Neural progenitor cell (in vitro differentiated cells): Measurements from ENCODE around the gene ACLY. TPM values are rescaled to one million over a fixed set of nuclear protein-coding genes. Genes with fewer than 3 reads are reported as not detected.

Experiments
- DNase-seq: peaks from one replicate; pipeline ENCODE4 v3.0.0-alpha.2; 2016; ENCODE audit warnings: low spot score
- H2AFZ ChIP-seq: fragments of 200-600 bp; sonication (generic); replicated peaks from 2 replicates; pipeline ENCODE4 v1.6.1; 2016; ENCODE audit warnings: antibody characterized with exemption
- H3F3A ChIP-seq: fragments of 200-600 bp; sonication (generic); 2 replicates; pipeline ENCODE4 v1.6.1; 2016; ENCODE audit warnings: antibody characterized with exemption, low read depth
- H3K27ac ChIP-seq: fragments of 200-600 bp; sonication (generic); 2 replicates; pipeline ENCODE4 v1.5.1; 2016; ENCODE audit warnings: mild to moderate bottlenecking
- H3K27me3 ChIP-seq: fragments of 200-600 bp; sonication (generic); 2 replicates; pipeline ENCODE4 v1.6.1; 2016; ENCODE audit warnings: mild to moderate bottlenecking, moderate library complexity
- H3K36me3 ChIP-seq: fragments of 200-600 bp; sonication (generic); 2 replicates; pipeline ENCODE4 v1.5.1; 2016
- H3K4me1 ChIP-seq: fragments of 200-600 bp; sonication (generic); 2 replicates; pipeline ENCODE4 v1.6.1; 2016; ENCODE audit warnings: mixed run types
- H3K4me2 ChIP-seq: fragments of 200-600 bp; sonication (generic); 2 replicates; pipeline ENCODE4 v1.6.1; 2016
- H3K4me3 ChIP-seq: fragments of 200-600 bp; sonication (generic); 2 replicates; pipeline ENCODE4 v1.5.1; 2016
- H3K79me2 ChIP-seq: fragments of 200-600 bp; sonication (generic); 2 replicates; pipeline ENCODE4 v1.6.1; 2016; ENCODE audit warnings: low read depth
- H3K9ac ChIP-seq: fragments of 200-600 bp; sonication (generic); 2 replicates; pipeline ENCODE4 v1.6.1; 2016
- H3K9me3 ChIP-seq: fragments of 200-600 bp; sonication (generic); 2 replicates; pipeline ENCODE4 v1.5.1; 2016; ENCODE audit warnings: low read depth
- H4K20me1 ChIP-seq: fragments of 200-600 bp; sonication (generic); 2 replicates; pipeline ENCODE4 v1.6.1; 2016; ENCODE audit warnings: low read depth
- H3K27ac Mint-ChIP-seq: 3 replicates; pipeline ENCODE4 v1.8.0; 2021; ENCODE audit warnings: mixed read lengths
- H3K27me3 Mint-ChIP-seq: 2 replicates; pipeline ENCODE4 v1.8.0; 2022; ENCODE audit warnings: low read depth, mild to moderate bottlenecking, inconsistent platforms, moderate library complexity, mixed read lengths; ENCODE audit not compliant: insufficient read depth
- H3K36me3 Mint-ChIP-seq: 3 replicates; pipeline ENCODE4 v1.8.0; 2021; ENCODE audit warnings: mixed read lengths
- H3K4me1 Mint-ChIP-seq: 3 replicates; pipeline ENCODE4 v1.8.0; 2021; ENCODE audit warnings: mixed read lengths
- H3K4me3 Mint-ChIP-seq: 3 replicates; pipeline ENCODE4 v1.8.0; 2021; ENCODE audit warnings: mild to moderate bottlenecking, moderate library complexity, mixed read lengths
- H3K9me3 Mint-ChIP-seq: 3 replicates; pipeline ENCODE4 v1.8.0; 2020; ENCODE audit warnings: mixed read lengths
- EZH2 ChIP-seq: fragments of 200-600 bp; sonication (generic); IDR thresholded peaks from 2 replicates; pipeline ENCODE4 v1.6.1; 2017; ENCODE audit warnings: antibody characterized with exemption, mild to moderate bottlenecking, moderate library complexity
- EZH2phosphoT487 ChIP-seq: fragments of 200-600 bp; sonication (generic); IDR thresholded peaks from 2 replicates; pipeline ENCODE4 v1.6.1; 2017; ENCODE audit warnings: antibody characterized with exemption
- total RNA-seq: library from RNA; depleted of rRNA; stranded (reverse); fragments of >200 nt; gene quantifications from 2 replicates; pipeline ENCODE4 v1.2.3, GENCODE V29; 2015; ENCODE audit warnings: low replicate concordance
- TF ChIP-seq, protein P1 (sequence below): fragments of 200-600 bp; sonication (generic); IDR thresholded peaks from 2 replicates; pipeline ENCODE4 v1.5.1; 2017; ENCODE audit warnings: antibody characterized with exemption, mild to moderate bottlenecking

Gene ACLY
- total RNA-seq, 1 donor from 2014 or later = 221 TPM

- DNase-seq = no peak
- Histone ChIP-seq H3K27me3 (no peaks in the 10 kb centered on the region), H3K27ac (no peak overlapping the region), H4K20me1 (peaks cover 8% of the 10 kb centered on the region), H3K36me3 (peaks cover 6% of the 10 kb centered on the region), H3K9ac (no peak overlapping the region), H3F3A (peaks cover 5% of the 10 kb centered on the region), H3K4me1 (no peaks in the 10 kb centered on the region), H3K4me3 (no peak overlapping the region), H3K9me3 (no peaks in the 10 kb centered on the region), H3K79me2 (no peaks in the 10 kb centered on the region), H2AFZ (no peak overlapping the region), H3K4me2 (no peak overlapping the region)
- peaks cover 6% of the 10 kb centered on the region for H3K27me3 Mint-ChIP-seq
- peaks cover 43% of the 10 kb centered on the region for H3K36me3 Mint-ChIP-seq
- no peaks in the 10 kb centered on the region for H3K9me3 Mint-ChIP-seq
- H3K27ac Mint-ChIP-seq = peak overlapping the region; percentile 4
- H3K4me1 Mint-ChIP-seq = peaks cover 10% of the 10 kb centered on the region
- no peak overlapping the region for H3K4me3 Mint-ChIP-seq
- no peak for TF ChIP-seq EZH2
Measured at GRCh38 chr17:41895617-41896016, 23.1 kb downstream of the ACLY start.

DNA sequence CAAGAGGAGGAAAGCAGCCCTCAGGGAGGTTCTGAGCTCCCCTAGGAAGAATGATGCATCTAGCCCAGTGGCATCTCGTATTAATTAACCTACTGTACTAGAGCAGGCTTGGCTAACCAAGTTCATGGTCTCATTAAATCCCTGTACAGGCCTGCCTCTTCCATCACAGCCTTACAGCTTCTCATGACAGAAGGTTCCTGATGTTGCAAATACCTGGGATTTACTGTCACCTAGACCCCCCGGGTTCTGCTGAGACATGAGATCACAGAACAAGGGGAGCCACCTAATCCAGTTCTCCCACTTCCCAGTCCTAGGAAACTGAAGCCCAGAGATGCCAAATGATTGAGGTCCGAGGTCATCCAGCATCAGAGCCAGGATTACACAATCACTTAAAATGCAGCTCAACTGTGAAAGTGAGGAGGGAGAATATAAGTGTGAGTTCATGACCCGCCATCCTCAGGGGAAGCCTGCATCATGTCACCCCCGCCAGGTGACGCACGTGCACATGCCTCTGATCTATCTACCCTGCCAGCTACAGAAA lies 23.9 kb downstream of the ACLY start:
- Mint-ChIP-seq H3K4me3 (no peak overlapping the region), H3K9me3 (no peaks in the 10 kb centered on the region), H3K4me1 (peaks cover 10% of the 10 kb centered on the region), H3K36me3 (peaks cover 45% of the 10 kb centered on the region), H3K27me3 (peaks cover 6% of the 10 kb centered on the region), H3K27ac (no peak overlapping the region)
- Histone ChIP-seq H3K9ac (no peak overlapping the region), H3K4me1 (no peaks in the 10 kb centered on the region), H3K4me2 (no peak overlapping the region), H3K79me2 (peaks cover 2% of the 10 kb centered on the region), H3K4me3 (no peak overlapping the region), H3K36me3 (peaks cover 9% of the 10 kb centered on the region), H3K9me3 (no peaks in the 10 kb centered on the region), H3F3A (peaks cover 6% of the 10 kb centered on the region), H3K27ac (peak overlapping the region; percentile 46), H4K20me1 (peaks cover 8% of the 10 kb centered on the region), H2AFZ (no peak overlapping the region), H3K27me3 (no peaks in the 10 kb centered on the region)
- DNase-seq = no peak
- TF ChIP-seq, protein P1, sequence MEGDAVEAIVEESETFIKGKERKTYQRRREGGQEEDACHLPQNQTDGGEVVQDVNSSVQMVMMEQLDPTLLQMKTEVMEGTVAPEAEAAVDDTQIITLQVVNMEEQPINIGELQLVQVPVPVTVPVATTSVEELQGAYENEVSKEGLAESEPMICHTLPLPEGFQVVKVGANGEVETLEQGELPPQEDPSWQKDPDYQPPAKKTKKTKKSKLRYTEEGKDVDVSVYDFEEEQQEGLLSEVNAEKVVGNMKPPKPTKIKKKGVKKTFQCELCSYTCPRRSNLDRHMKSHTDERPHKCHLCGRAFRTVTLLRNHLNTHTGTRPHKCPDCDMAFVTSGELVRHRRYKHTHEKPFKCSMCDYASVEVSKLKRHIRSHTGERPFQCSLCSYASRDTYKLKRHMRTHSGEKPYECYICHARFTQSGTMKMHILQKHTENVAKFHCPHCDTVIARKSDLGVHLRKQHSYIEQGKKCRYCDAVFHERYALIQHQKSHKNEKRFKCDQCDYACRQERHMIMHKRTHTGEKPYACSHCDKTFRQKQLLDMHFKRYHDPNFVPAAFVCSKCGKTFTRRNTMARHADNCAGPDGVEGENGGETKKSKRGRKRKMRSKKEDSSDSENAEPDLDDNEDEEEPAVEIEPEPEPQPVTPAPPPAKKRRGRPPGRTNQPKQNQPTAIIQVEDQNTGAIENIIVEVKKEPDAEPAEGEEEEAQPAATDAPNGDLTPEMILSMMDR = no peak
- TF ChIP-seq EZH2phosphoT487 (no peak), EZH2 (no peak)

GRCh38 chr17:41893384-41893783 lies 25.4 kb downstream of the ACLY start:
- Histone ChIP-seq H2AFZ (no peak overlapping the region), H3K27me3 (no peaks in the 10 kb centered on the region), H3K27ac (no peak overlapping the region), H3K9ac (no peak overlapping the region), H3F3A (peaks cover 8% of the 10 kb centered on the region), H3K4me1 (no peaks in the 10 kb centered on the region), H3K9me3 (no peaks in the 10 kb centered on the region), H4K20me1 (peaks cover 8% of the 10 kb centered on the region), H3K36me3 (peaks cover 12% of the 10 kb centered on the region), H3K79me2 (peaks cover 6% of the 10 kb centered on the region), H3K4me3 (no peak overlapping the region), H3K4me2 (no peak overlapping the region)
- peaks cover 10% of the 10 kb centered on the region for H3K4me1 Mint-ChIP-seq
- peaks cover 37% of the 10 kb centered on the region for H3K36me3 Mint-ChIP-seq
- peaks cover 3% of the 10 kb centered on the region for H3K27me3 Mint-ChIP-seq
- H3K9me3 Mint-ChIP-seq = no peaks in the 10 kb centered on the region
- TF ChIP-seq EZH2 (no peak), EZH2phosphoT487 (no peak)
- TF ChIP-seq, protein P1 = no peak
- no peak overlapping the region for H3K4me3 Mint-ChIP-seq
- DNase-seq = no peak
- H3K27ac Mint-ChIP-seq = no peak overlapping the region

DNA sequence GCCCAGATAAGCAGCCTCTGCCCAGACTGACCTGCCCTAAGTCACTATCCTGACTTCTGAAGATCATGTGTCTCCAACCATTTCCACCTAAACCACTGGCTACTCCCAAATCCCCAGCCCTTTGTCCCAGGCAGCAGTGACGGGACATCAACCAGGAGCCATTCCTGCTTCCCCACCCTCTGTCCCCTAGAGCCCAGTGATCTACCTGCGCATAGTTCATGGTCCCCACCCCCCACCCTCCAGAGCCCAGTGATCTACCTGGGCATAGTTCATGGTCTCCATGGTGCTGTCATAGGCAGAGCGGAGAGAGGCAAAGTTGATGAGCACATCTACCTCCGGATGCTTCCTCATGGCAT lies 26.8 kb downstream of the ACLY start:
- Mint-ChIP-seq H3K4me3 (no peak overlapping the region), H3K27me3 (peaks cover 3% of the 10 kb centered on the region), H3K4me1 (peaks cover 10% of the 10 kb centered on the region), H3K27ac (no peak overlapping the region), H3K36me3 (peaks cover 39% of the 10 kb centered on the region), H3K9me3 (no peaks in the 10 kb centered on the region)
- Histone ChIP-seq H4K20me1 (peaks cover 7% of the 10 kb centered on the region), H3K36me3 (peaks cover 12% of the 10 kb centered on the region), H3F3A (peaks cover 15% of the 10 kb centered on the region), H3K27ac (no peak overlapping the region), H3K4me2 (no peak overlapping the region), H2AFZ (no peak overlapping the region), H3K79me2 (peaks cover 6% of the 10 kb centered on the region), H3K27me3 (no peaks in the 10 kb centered on the region), H3K9me3 (no peaks in the 10 kb centered on the region), H3K4me3 (no peak overlapping the region), H3K4me1 (no peaks in the 10 kb centered on the region), H3K9ac (no peak overlapping the region)
- TF ChIP-seq, protein P1 = no peak
- TF ChIP-seq EZH2phosphoT487 (no peak), EZH2 (no peak)
- no peak for DNase-seq
